ENCODE measurements around the gene WFIKKN1. TPM values are rescaled to one million over a fixed set of nuclear protein-coding genes. Genes with fewer than 3 reads are reported as not detected.

Gene WFIKKN1
- total and polyA plus RNA-seq, 2 of the 13 experiments (the other 11 are each of a cell fraction or from before 2014, with no cell fraction given), result 1.7 to 4.9 TPM

GRCh38 chr16:645852-646678, 15.3 kb downstream of the WFIKKN1 start (continued):
- TF ChIP-seq KIAA2018 (CRISPR knock-in tag; IDR thresholded peaks at IDR 0.05; ENCODE audit: borderline replicate concordance), result no peak
- no peak for TF ChIP-seq ZNF142 (CRISPR knock-in tag; IDR thresholded peaks at IDR 0.05)
- no peak for TF ChIP-seq ZNF446 (CRISPR knock-in tag; IDR thresholded peaks at IDR 0.05)
- TF ChIP-seq, protein P1, sequence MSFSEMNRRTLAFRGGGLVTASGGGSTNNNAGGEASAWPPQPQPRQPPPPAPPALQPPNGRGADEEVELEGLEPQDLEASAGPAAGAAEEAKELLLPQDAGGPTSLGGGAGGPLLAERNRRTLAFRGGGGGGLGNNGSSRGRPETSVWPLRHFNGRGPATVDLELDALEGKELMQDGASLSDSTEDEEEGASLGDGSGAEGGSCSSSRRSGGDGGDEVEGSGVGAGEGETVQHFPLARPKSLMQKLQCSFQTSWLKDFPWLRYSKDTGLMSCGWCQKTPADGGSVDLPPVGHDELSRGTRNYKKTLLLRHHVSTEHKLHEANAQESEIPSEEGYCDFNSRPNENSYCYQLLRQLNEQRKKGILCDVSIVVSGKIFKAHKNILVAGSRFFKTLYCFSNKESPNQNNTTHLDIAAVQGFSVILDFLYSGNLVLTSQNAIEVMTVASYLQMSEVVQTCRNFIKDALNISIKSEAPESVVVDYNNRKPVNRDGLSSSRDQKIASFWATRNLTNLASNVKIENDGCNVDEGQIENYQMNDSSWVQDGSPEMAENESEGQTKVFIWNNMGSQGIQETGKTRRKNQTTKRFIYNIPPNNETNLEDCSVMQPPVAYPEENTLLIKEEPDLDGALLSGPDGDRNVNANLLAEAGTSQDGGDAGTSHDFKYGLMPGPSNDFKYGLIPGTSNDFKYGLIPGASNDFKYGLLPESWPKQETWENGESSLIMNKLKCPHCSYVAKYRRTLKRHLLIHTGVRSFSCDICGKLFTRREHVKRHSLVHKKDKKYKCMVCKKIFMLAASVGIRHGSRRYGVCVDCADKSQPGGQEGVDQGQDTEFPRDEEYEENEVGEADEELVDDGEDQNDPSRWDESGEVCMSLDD (CRISPR knock-in tag; IDR thresholded peaks at IDR 0.05; ENCODE audit: borderline replicate concordance), result no peak
- peak; percentile 82 for TF ChIP-seq CEBPG (CRISPR knock-in tag; IDR thresholded peaks at IDR 0.05)
- no peak for TF ChIP-seq DNMT3B (CRISPR knock-in tag; conservative IDR thresholded peaks at IDR 0.05)
- TF ChIP-seq ZFP90 (CRISPR knock-in tag; IDR thresholded peaks at IDR 0.05; ENCODE audit: borderline replicate concordance), result no peak
- TF ChIP-seq MIER2 (CRISPR knock-in tag; IDR thresholded peaks at IDR 0.05), result no peak
- no peak for TF ChIP-seq ZNF530 (CRISPR knock-in tag; IDR thresholded peaks at IDR 0.05; ENCODE audit: low read depth)
- TF ChIP-seq CENPX (CRISPR knock-in tag; IDR thresholded peaks at IDR 0.05), result no peak
- TF ChIP-seq FOSL2 (CRISPR knock-in tag; IDR thresholded peaks at IDR 0.05), result peak; percentile 48
- TF ChIP-seq ZFAT (CRISPR knock-in tag; conservative IDR thresholded peaks at IDR 0.05), result no peak
